ENCODE data around the gene FN3KRP.

The FN3KRP gene

DNA sequence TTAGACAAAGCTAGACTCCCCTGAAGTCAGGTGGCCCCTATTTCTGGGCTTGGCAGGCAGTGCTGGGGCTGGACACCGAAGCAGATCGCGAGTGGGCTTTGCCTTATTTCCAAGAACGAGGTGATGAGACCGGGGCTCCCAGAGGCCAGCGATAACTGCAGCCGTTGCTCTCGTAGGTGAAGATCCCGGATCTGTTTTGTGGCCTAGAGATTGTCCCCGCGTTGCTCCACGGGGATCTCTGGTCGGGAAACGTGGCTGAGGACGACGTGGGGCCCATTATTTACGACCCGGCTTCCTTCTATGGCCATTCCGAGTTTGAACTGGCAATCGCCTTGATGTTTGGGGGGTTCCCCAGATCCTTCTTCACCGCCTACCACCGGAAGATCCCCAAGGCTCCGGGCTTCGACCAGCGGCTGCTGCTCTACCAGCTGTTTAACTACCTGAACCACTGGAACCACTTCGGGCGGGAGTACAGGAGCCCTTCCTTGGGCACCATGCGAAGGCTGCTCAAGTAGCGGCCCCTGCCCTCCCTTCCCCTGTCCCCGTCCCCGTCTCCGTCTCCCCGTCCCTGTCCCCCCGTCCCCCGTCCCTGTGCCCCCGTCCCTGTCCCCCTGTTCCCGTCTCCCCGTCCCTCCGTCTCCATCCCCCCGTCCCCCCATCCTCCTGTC is 33.9 kb downstream of the FN3KRP start (continued):
- no peak for TF ChIP-seq CREB5 (CRISPR knock-in tag; IDR thresholded peaks at IDR 0.05; ENCODE audit: low read depth)
- TF ChIP-seq, protein P1, sequence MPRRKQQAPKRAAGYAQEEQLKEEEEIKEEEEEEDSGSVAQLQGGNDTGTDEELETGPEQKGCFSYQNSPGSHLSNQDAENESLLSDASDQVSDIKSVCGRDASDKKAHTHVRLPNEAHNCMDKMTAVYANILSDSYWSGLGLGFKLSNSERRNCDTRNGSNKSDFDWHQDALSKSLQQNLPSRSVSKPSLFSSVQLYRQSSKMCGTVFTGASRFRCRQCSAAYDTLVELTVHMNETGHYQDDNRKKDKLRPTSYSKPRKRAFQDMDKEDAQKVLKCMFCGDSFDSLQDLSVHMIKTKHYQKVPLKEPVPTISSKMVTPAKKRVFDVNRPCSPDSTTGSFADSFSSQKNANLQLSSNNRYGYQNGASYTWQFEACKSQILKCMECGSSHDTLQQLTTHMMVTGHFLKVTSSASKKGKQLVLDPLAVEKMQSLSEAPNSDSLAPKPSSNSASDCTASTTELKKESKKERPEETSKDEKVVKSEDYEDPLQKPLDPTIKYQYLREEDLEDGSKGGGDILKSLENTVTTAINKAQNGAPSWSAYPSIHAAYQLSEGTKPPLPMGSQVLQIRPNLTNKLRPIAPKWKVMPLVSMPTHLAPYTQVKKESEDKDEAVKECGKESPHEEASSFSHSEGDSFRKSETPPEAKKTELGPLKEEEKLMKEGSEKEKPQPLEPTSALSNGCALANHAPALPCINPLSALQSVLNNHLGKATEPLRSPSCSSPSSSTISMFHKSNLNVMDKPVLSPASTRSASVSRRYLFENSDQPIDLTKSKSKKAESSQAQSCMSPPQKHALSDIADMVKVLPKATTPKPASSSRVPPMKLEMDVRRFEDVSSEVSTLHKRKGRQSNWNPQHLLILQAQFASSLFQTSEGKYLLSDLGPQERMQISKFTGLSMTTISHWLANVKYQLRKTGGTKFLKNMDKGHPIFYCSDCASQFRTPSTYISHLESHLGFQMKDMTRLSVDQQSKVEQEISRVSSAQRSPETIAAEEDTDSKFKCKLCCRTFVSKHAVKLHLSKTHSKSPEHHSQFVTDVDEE (CRISPR knock-in tag; IDR thresholded peaks at IDR 0.05), result no peak

DNA sequence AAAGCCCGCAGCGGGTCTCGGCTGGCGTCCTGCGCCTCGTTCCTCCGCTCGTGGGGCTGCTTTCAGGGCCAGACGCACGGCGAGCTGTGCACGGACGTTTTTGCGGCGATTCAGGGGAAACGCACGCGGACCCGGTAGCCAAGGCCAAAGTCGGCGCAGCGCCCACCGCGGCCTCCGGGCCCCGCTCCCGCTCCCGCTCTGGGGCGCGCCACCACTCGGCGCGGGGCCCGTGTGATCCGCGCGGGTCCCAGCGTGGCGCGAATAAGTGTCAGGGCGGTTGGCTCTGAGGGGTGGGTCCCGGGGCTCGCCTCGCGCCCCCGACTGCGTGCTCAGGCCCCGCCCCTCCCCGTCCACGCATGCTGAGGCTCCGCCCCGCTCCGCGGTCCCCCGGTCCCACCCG is 34.7 kb downstream of the FN3KRP start:
- peak; percentile 36 for ATAC-seq
- peak; percentile 44; the same call in 1 of the 2 replicates for TF ChIP-seq ZNF70 (CRISPR knock-in tag; IDR thresholded peaks at IDR 0.05)
- TF ChIP-seq BACH2 (CRISPR knock-in tag; IDR thresholded peaks at IDR 0.05; ENCODE audit: borderline replicate concordance), result 0 out of 2 replicates have a peak, but pooled peaks have one; percentile 38
- TF ChIP-seq PATZ1 (CRISPR knock-in tag; IDR thresholded peaks at IDR 0.05; ENCODE audit: borderline replicate concordance), result no peak

GRCh38 chr17:82751571-82752370 is 35.3 kb downstream of the FN3KRP start, which contains the start of gene TBCD:
Gene TBCD (plus strand): TSS chr17:82752065. CDS start chr17:82752194, 129 bp downstream.
- peak; percentile 86 for ATAC-seq
- TF ChIP-seq, protein P1 (CRISPR knock-in tag; IDR thresholded peaks at IDR 0.05), result peak; percentile 40; the same call in 1 of the 2 replicates
- TF ChIP-seq ISL1 (CRISPR knock-in tag; IDR thresholded peaks at IDR 0.05), result no peak
- no peak for TF ChIP-seq CSDC2 (CRISPR knock-in tag; IDR thresholded peaks at IDR 0.05)
- TF ChIP-seq ARNTL (CRISPR knock-in tag; IDR thresholded peaks at IDR 0.05; ENCODE audit: borderline replicate concordance, low read depth), result no peak
- no peak for TF ChIP-seq OSR1 (CRISPR knock-in tag; IDR thresholded peaks at IDR 0.05)

- TF ChIP-seq SNAI2 (CRISPR knock-in tag; IDR thresholded peaks at IDR 0.05), result peak; percentile 18; the same call in 1 of the 2 replicates
- TF ChIP-seq GLIS3 (CRISPR knock-in tag; IDR thresholded peaks at IDR 0.05), result no peak
- no peak for TF ChIP-seq CSRNP3 (CRISPR knock-in tag; IDR thresholded peaks at IDR 0.05)
- no peak for TF ChIP-seq BACH2 (CRISPR knock-in tag; IDR thresholded peaks at IDR 0.05; ENCODE audit: borderline replicate concordance)
- no peak for TF ChIP-seq ZFP30 (CRISPR knock-in tag; IDR thresholded peaks at IDR 0.05)
- TF ChIP-seq TCF4 (CRISPR knock-in tag; IDR thresholded peaks at IDR 0.05; ENCODE audit: borderline replicate concordance), result no peak
- no peak for TF ChIP-seq POU6F1 (CRISPR knock-in tag; IDR thresholded peaks at IDR 0.05; ENCODE audit: borderline replicate concordance, low read depth)
- ATAC-seq, result peak; percentile 58
Observed at GRCh38 chr17:82752371-82753200, 36.1 kb downstream of the FN3KRP start.

All from SK-N-SH treated with all-trans-retinoic acid at 6 μM for 48 hours (cell line).